Kidney tubule cell (primary cell): Measurements from ENCODE around the gene ZBTB46.

Experiments
- DNase-seq: peaks from one replicate; pipeline ENCODE4 v3.0.0-alpha.2; 2018; ENCODE audit warnings: low spot score

ZBTB46 gene

GRCh38 chr20:63703976-63704748 lies 126.9 kb downstream of the ZBTB46 start:
- DNase-seq: no peak

- no peak for DNase-seq
These were observed 127.5 kb downstream of the ZBTB46 start for GRCh38 chr20:63703471-63703975.

GRCh38 chr20:63702751-63703470 lies 128.2 kb downstream of the ZBTB46 start:
- no peak for DNase-seq

- no peak for DNase-seq
These were observed 128.9 kb downstream of the ZBTB46 start for GRCh38 chr20:63702036-63702665.

GRCh38 chr20:63701329-63702035 lies 129.6 kb downstream of the ZBTB46 start:
- DNase-seq: no peak

GRCh38 chr20:63701051-63701328 lies 130.1 kb downstream of the ZBTB46 start:
- DNase-seq: no peak

- DNase-seq: no peak
These were observed 130.6 kb downstream of the ZBTB46 start for GRCh38 chr20:63700199-63701050.

- DNase-seq: no peak
These were observed 131.4 kb downstream of the ZBTB46 start for GRCh38 chr20:63699466-63700198.

- peak; percentile 94 for DNase-seq
These were observed 132.2 kb downstream of the ZBTB46 start for GRCh38 chr20:63698739-63699465.

GRCh38 chr20:63697868-63698545 lies 133.1 kb downstream of the ZBTB46 start:
- no peak for DNase-seq

- DNase-seq: peak; percentile 37
These were observed 133.7 kb downstream of the ZBTB46 start for GRCh38 chr20:63697357-63697867.

GRCh38 chr20:63696628-63697356 lies 134.3 kb downstream of the ZBTB46 start, which contains the start of gene TNFRSF6B:
Gene TNFRSF6B (plus strand): TSS chr20:63696652. CDS start chr20:63696768, 116 bp downstream.
- no peak for DNase-seq

GRCh38 chr20:63696306-63696627 lies 134.8 kb downstream of the ZBTB46 start:
- peak; percentile 63 for DNase-seq

GRCh38 chr20:63695424-63696305 lies 135.4 kb downstream of the ZBTB46 start:
- no peak for DNase-seq

- DNase-seq: no peak
These were observed 136.3 kb downstream of the ZBTB46 start for GRCh38 chr20:63694584-63695423.

- no peak for DNase-seq
These were observed 137.1 kb downstream of the ZBTB46 start for GRCh38 chr20:63693733-63694583.
